DOHH2 (cell line): ENCODE measurements around the gene RAD23B.

Experiments
- H3F3A ChIP-seq: fragments of 200-600 bp; sonication (generic), shearing (Covaris generic); 2 replicates; pipeline ENCODE4 v1.6.0; 2016; ENCODE audit warnings: antibody characterized with exemption, mild to moderate bottlenecking; ENCODE audit not compliant: control insufficient read depth, insufficient read depth
- H3K27ac ChIP-seq: fragments of 200-600 bp; sonication (generic); 2 replicates; pipeline ENCODE4 v1.5.1; 2014; ENCODE audit warnings: low read depth, mild to moderate bottlenecking, low read length, moderate library complexity
- H3K27me3 ChIP-seq: fragments of 200-600 bp; sonication (generic); 2 replicates; pipeline ENCODE4 v1.6.1; 2014; ENCODE audit warnings: mild to moderate bottlenecking, low read length, mixed read lengths; ENCODE audit not compliant: control insufficient read depth
- H3K36me3 ChIP-seq: fragments of 200-600 bp; sonication (generic); 2 replicates; pipeline ENCODE4 v1.6.1; 2014; ENCODE audit warnings: mild to moderate bottlenecking, low read length, moderate library complexity, mixed read lengths; ENCODE audit not compliant: control insufficient read depth
- H3K4me1 ChIP-seq: fragments of 200-600 bp; sonication (generic); 2 replicates; pipeline ENCODE4 v1.6.1; 2014; ENCODE audit warnings: mild to moderate bottlenecking, low read length, mixed read lengths; ENCODE audit not compliant: control insufficient read depth
- H3K4me2 ChIP-seq: fragments of 200-600 bp; sonication (generic); 2 replicates; pipeline ENCODE4 v1.6.0; 2014; ENCODE audit warnings: mild to moderate bottlenecking, low read length, moderate library complexity
- H3K4me3 ChIP-seq: fragments of 200-600 bp; sonication (generic); 2 replicates; pipeline ENCODE4 v1.5.1; 2014; ENCODE audit warnings: mild to moderate bottlenecking, low read length, mixed read lengths
- H3K79me2 ChIP-seq: fragments of 200-600 bp; sonication (generic); 2 replicates; pipeline ENCODE4 v1.6.1; 2014; ENCODE audit warnings: mild to moderate bottlenecking, low read length, mixed read lengths; ENCODE audit not compliant: control insufficient read depth
- H3K9me2 ChIP-seq: fragments of 200-600 bp; sonication (generic); replicated peaks from 2 replicates; pipeline ENCODE4 v1.6.1; 2014; ENCODE audit warnings: mild to moderate bottlenecking, low read length, mixed read lengths; ENCODE audit not compliant: control insufficient read depth
- H3K9me3 ChIP-seq: fragments of 200-600 bp; sonication (generic); 2 replicates; pipeline ENCODE4 v1.6.1; 2014; ENCODE audit warnings: antibody characterized with exemption, low read length, mixed read lengths; ENCODE audit not compliant: control insufficient read depth, insufficient read depth
- H4K20me1 ChIP-seq: fragments of 200-600 bp; sonication (generic); 2 replicates; pipeline ENCODE4 v1.6.0; 2014; ENCODE audit warnings: low read depth, mild to moderate bottlenecking, antibody characterized with exemption, low read length, moderate library complexity; ENCODE audit not compliant: control insufficient read depth, insufficient read depth
- CTCF ChIP-seq: fragments of 200-600 bp; sonication (generic); IDR thresholded peaks from one replicate; pipeline ENCODE4 v1.5.1; 2014; ENCODE audit warnings: antibody characterized with exemption, mild to moderate bottlenecking, low read depth, low read length; ENCODE audit not compliant: poor library complexity, severe bottlenecking
- EZH2phosphoT487 ChIP-seq: fragments of 200-600 bp; sonication (generic); IDR thresholded peaks from 2 replicates; pipeline ENCODE4 v1.6.1; 2017; ENCODE audit warnings: borderline replicate concordance, mild to moderate bottlenecking, antibody characterized with exemption, low read length, moderate library complexity, mixed read lengths

The RAD23B gene

GRCh38 chr9:107276966-107277710 is 5.9 kb upstream of the RAD23B start:
- peaks cover 31% of the 10 kb centered on the region for H3K27me3 ChIP-seq
- H3K4me3 ChIP-seq: no peak overlapping the region
- no peaks in the 10 kb centered on the region for H3K9me3 ChIP-seq
- no peaks in the 10 kb centered on the region for H4K20me1 ChIP-seq
- H3K36me3 ChIP-seq: no peaks in the 10 kb centered on the region
- H3K27ac ChIP-seq: no peak overlapping the region
- H3K79me2 ChIP-seq: peaks cover 1% of the 10 kb centered on the region; the same call in 1 of the 2 replicates
- no peak overlapping the region for H3K4me2 ChIP-seq
- TF ChIP-seq EZH2phosphoT487: no peak
- no peak for TF ChIP-seq CTCF
- H3F3A ChIP-seq: no peaks in the 10 kb centered on the region
- no peaks in the 10 kb centered on the region for H3K9me2 ChIP-seq
- H3K4me1 ChIP-seq: peaks cover 14% of the 10 kb centered on the region

- TF ChIP-seq EZH2phosphoT487: no peak
- no peak for TF ChIP-seq CTCF
These were observed 5.3 kb upstream of the RAD23B start for GRCh38 chr9:107277801-107278200.

GRCh38 chr9:107279086-107279485 is 4.0 kb upstream of the RAD23B start:
- Histone ChIP-seq H3K27me3 (peaks cover 22% of the 10 kb centered on the region), H3K79me2 (peaks cover 14% of the 10 kb centered on the region), H3K4me1 (peaks cover 16% of the 10 kb centered on the region), H3K9me2 (no peaks in the 10 kb centered on the region), H3K9me3 (no peaks in the 10 kb centered on the region), H3K4me2 (no peak overlapping the region), H3F3A (no peaks in the 10 kb centered on the region), H3K36me3 (peaks cover 6% of the 10 kb centered on the region), H4K20me1 (peaks cover under 1% of the 10 kb centered on the region; the same call in 1 of the 2 replicates), H3K27ac (no peak overlapping the region), H3K4me3 (no peak overlapping the region)
- TF ChIP-seq CTCF (no peak), EZH2phosphoT487 (no peak)

More at GRCh38 chr9:107277801-107278200, 5.3 kb upstream of the RAD23B start:
- no peak overlapping the region for H3K4me3 ChIP-seq
- H3K9me3 ChIP-seq: no peaks in the 10 kb centered on the region
- no peak overlapping the region for H3K27ac ChIP-seq
- no peaks in the 10 kb centered on the region for H3K9me2 ChIP-seq
- H3K4me1 ChIP-seq: peaks cover 16% of the 10 kb centered on the region
- no peaks in the 10 kb centered on the region for H4K20me1 ChIP-seq
- H3K4me2 ChIP-seq: no peak overlapping the region
- H3K79me2 ChIP-seq: peaks cover 3% of the 10 kb centered on the region; the same call in 1 of the 2 replicates
- H3K27me3 ChIP-seq: peaks cover 31% of the 10 kb centered on the region
- no peaks in the 10 kb centered on the region for H3K36me3 ChIP-seq
- no peaks in the 10 kb centered on the region for H3F3A ChIP-seq
